Keratinocyte (primary cell): ENCODE measurements around the gene RFC1. TPM values are rescaled to one million over a fixed set of nuclear protein-coding genes. Genes with fewer than 3 reads are reported as not detected.
"Not testable (repeated sequence)": the region's sequence is repeated elsewhere in the genome, so short reads cannot be mapped to it uniquely, and the experiment has no call there.

Source experiments
- DNase-seq: peaks from one replicate; pipeline ENCODE4 v3.0.0-alpha.2; 2011; ENCODE audit warnings: low read depth, missing footprints, low spot score
- FAIRE-seq: peaks from 2 replicates; lab custom pipeline; 2011; peaks lifted over from hg19 to GRCh38; lab: Jason Lieb, UNC
- H2AFZ ChIP-seq: 2 replicates; pipeline ENCODE4 v1.6.0; 2012; ENCODE audit warnings: low read length, control low read depth, inconsistent platforms; ENCODE audit not compliant: control insufficient read depth
- H3K27ac ChIP-seq: 2 replicates; pipeline ENCODE4 v1.5.1; 2011; ENCODE audit warnings: low read length; ENCODE audit not compliant: control insufficient read depth, insufficient read depth
- H3K27me3 ChIP-seq: 3 replicates; pipeline ENCODE4 v1.6.0; 2011; ENCODE audit warnings: low read length; ENCODE audit not compliant: control insufficient read depth, insufficient read depth; ENCODE audit errors: extremely low read depth
- H3K36me3 ChIP-seq, 2 experiments: 2 replicates in 1 of 2; 3 replicates in 1 of 2; pipeline ENCODE4 v1.5.1; 2011; ENCODE audit warnings: low read length in 2 of 2, mild to moderate bottlenecking in 1 of 2; ENCODE audit not compliant: control insufficient read depth in 2 of 2, insufficient read depth in 2 of 2; ENCODE audit errors: extremely low read depth in 1 of 2
- H3K4me1 ChIP-seq: 3 replicates; pipeline ENCODE4 v1.5.1; 2011; ENCODE audit warnings: low read length; ENCODE audit not compliant: control insufficient read depth, insufficient read depth; ENCODE audit errors: extremely low read depth
- H3K4me2 ChIP-seq: 3 replicates; pipeline ENCODE4 v1.6.0; 2011; ENCODE audit warnings: low read depth, low read length; ENCODE audit not compliant: control insufficient read depth, insufficient read depth; ENCODE audit errors: extremely low read depth
- H3K4me3 ChIP-seq, 3 experiments: fragments of 200-600 bp in 1 of 3; sonication (generic) in 1 of 3; 2 replicates in 2 of 3; 3 replicates in 1 of 3; pipeline ENCODE4 v1.5.1; 2011 to 2016; ENCODE audit warnings: low read length in 3 of 3, mild to moderate bottlenecking in 3 of 3, control low read depth in 2 of 3, inconsistent platforms in 1 of 3, low read depth in 1 of 3, mixed read lengths in 1 of 3, mixed run types in 1 of 3, moderate library complexity in 1 of 3; ENCODE audit not compliant: control insufficient read depth in 2 of 3, insufficient read depth in 2 of 3; ENCODE audit errors: extremely low read depth in 1 of 3
- H3K79me2 ChIP-seq: 2 replicates; pipeline ENCODE4 v1.6.0; 2012; ENCODE audit warnings: low read length; ENCODE audit not compliant: control insufficient read depth, insufficient read depth
- H3K9ac ChIP-seq: 3 replicates; pipeline ENCODE4 v1.6.0; 2011; ENCODE audit warnings: low read length; ENCODE audit not compliant: control insufficient read depth, insufficient read depth; ENCODE audit errors: extremely low read depth
- H3K9me1 ChIP-seq: 3 replicates; pipeline ENCODE4 v1.6.0; 2011; ENCODE audit warnings: low read length; ENCODE audit not compliant: control insufficient read depth, insufficient read depth; ENCODE audit errors: extremely low read depth
- H3K9me3 ChIP-seq: 2 replicates; pipeline ENCODE4 v1.5.1; 2012; ENCODE audit warnings: low read depth, low read length; ENCODE audit not compliant: control insufficient read depth
- H4K20me1 ChIP-seq: 3 replicates; pipeline ENCODE4 v1.6.0; 2011; ENCODE audit warnings: low read length; ENCODE audit not compliant: control insufficient read depth, insufficient read depth; ENCODE audit errors: extremely low read depth
- CTCF ChIP-seq, 3 experiments: IDR thresholded peaks in 1 of 3; conservative IDR thresholded peaks in 1 of 3; optimal IDR thresholded peaks in 1 of 3; 2 replicates in 2 of 3; 3 replicates in 1 of 3; pipeline versions ENCODE3 to v1.5.1; 2011; ENCODE audit warnings: low read length in 3 of 3, mild to moderate bottlenecking in 3 of 3, moderate library complexity in 2 of 3, control low read depth in 1 of 3, inconsistent platforms in 1 of 3; ENCODE audit not compliant: insufficient read depth in 2 of 3; ENCODE audit errors: extremely low read depth in 1 of 3
- EZH2 ChIP-seq: IDR thresholded peaks from one replicate; pipeline ENCODE4 v1.6.1; 2012; ENCODE audit warnings: inconsistent platforms, mild to moderate bottlenecking, low read length, moderate library complexity
- dilution Hi-C: fragments of 300-500 bp; cut with MboI; formaldehyde crosslinking; loops from one replicate; pipeline ENCODE4 v1.7.0; 2020; ENCODE audit warnings: low sequenced_read_pairs; ENCODE audit not compliant: extremely low pct_ligation_motif_present
- polyA plus RNA-seq, 5 experiments: library from polyadenylated mRNA; depleted of rRNA in 3 of 5; stranded (reverse) in 3 of 5; stranded (forward) in 1 of 5; unstranded in 1 of 5; fragments of >200 nt; gene quantifications; 1 replicate in 1 of 5; 2 replicates in 3 of 5; 3 replicates in 1 of 5; pipeline versions ENCODE4 v1.2.1 to v1.2.3, GENCODE V29; 2011 to 2012; ENCODE audit warnings: missing spikeins in 2 of 5, low read depth in 1 of 5, low replicate concordance in 1 of 5

Gene RFC1
- polyA plus RNA-seq, 1 donor (not counting 4 experiments of a cell fraction or from before 2014, with no cell fraction given), result 17.4 TPM

DNA sequence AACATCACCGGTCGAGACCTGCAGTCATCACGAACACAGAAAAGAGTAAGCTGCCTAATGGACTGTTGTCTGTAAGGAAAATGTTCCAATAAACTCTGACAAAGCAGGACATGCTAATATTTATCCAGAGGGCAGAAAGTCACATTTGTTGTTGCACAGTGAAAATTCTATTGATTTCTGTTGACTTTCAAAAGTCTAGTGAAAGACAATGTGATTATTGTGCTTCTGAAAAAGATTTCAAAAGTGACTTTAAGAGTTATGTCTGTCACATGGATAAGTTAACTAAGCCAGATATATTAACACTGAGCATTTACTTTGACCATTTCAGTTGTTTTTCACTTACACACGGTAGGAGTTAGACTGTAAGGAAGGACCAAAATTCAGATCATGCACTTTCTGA, 9.3 kb upstream of the RFC1 start:
- no peaks in the 10 kb centered on the region for H3K9me1 ChIP-seq
- no peaks in the 10 kb centered on the region for H3K36me3 ChIP-seq
- no peak overlapping the region for H3K4me2 ChIP-seq
- no peak overlapping the region for H3K9ac ChIP-seq
- H3K4me1 ChIP-seq, result no peaks in the 10 kb centered on the region
- no peak overlapping the region for H3K4me3 ChIP-seq
- no peak for FAIRE-seq
- peaks cover 5% of the 10 kb centered on the region for H3K27me3 ChIP-seq
- TF ChIP-seq CTCF (optimal IDR thresholded peaks at IDR 0.05 in 1 of 3, IDR thresholded peaks at IDR 0.05 in 1 of 3, conservative IDR thresholded peaks at IDR 0.05 in 1 of 3; ENCODE audit: extremely low read depth in 1 of 3, insufficient read depth in 2 of 3, low read length in 3 of 3), result no peak
- no peak for TF ChIP-seq EZH2
- no peak for DNase-seq
- no peaks in the 10 kb centered on the region for H3K9me3 ChIP-seq
- no peaks in the 10 kb centered on the region for H3K79me2 ChIP-seq
- dilution Hi-C loops, result no loop called here
- H4K20me1 ChIP-seq, result no peaks in the 10 kb centered on the region
- no peak overlapping the region for H3K27ac ChIP-seq
- no peak overlapping the region for H2AFZ ChIP-seq

GRCh38 chr4:39371209-39371608, 5.0 kb upstream of the RFC1 start:
- H3K27me3 ChIP-seq, H3K9me1 ChIP-seq, H3K79me2 ChIP-seq, H3K36me3 ChIP-seq, H3K4me1 ChIP-seq, H2AFZ ChIP-seq, FAIRE-seq, H3K27ac ChIP-seq, dilution Hi-C loops, DNase-seq, H3K4me2 ChIP-seq, H3K4me3 ChIP-seq, H3K9me3 ChIP-seq, H3K9ac ChIP-seq, H4K20me1 ChIP-seq: not testable (repeated sequence)

DNA sequence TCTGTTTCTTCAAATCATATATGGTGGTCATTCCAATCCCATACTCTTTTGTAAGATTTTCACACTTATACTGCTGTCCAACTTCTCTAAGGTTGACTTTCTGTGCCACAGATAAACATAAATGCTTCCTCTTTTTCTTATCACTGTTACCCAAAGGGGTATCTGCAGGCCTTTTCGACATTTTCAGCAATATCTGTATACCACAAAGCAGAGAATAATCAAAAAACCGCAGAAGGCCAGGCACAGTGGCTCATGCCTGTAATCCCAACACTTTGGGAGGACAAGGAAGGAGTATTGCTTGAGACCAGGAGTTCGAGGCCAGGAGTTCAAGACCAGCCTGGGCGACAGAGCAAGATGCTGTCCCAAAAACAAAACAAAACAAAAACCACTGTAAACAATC, 3.1 kb upstream of the RFC1 start:
- Histone ChIP-seq H3K4me3 (no peak overlapping the region), H3K36me3 (no peaks in the 10 kb centered on the region), H3K9me3 (no peaks in the 10 kb centered on the region), H3K27ac (no peak overlapping the region), H4K20me1 (no peaks in the 10 kb centered on the region), H2AFZ (no peak overlapping the region), H3K27me3 (no peaks in the 10 kb centered on the region), H3K9me1 (no peaks in the 10 kb centered on the region), H3K79me2 (peaks cover 18% of the 10 kb centered on the region), H3K9ac (no peak overlapping the region), H3K4me2 (no peak overlapping the region), H3K4me1 (peaks cover 8% of the 10 kb centered on the region)
- DNase-seq (no peak), FAIRE-seq (no peak)
- dilution Hi-C loops, result no loop called here
- TF ChIP-seq EZH2, result no peak
- no peak for TF ChIP-seq CTCF (optimal IDR thresholded peaks at IDR 0.05 in 1 of 3, IDR thresholded peaks at IDR 0.05 in 1 of 3, conservative IDR thresholded peaks at IDR 0.05 in 1 of 3; ENCODE audit: extremely low read depth in 1 of 3, insufficient read depth in 2 of 3, low read length in 3 of 3)
